H1 (cell line): Measurements from ENCODE around the gene PPIL6. TPM values are rescaled to one million over a fixed set of nuclear protein-coding genes. Genes with fewer than 3 reads are reported as not detected.

Experiments
- CTCF ChIA-PET: fragments of 300-600 bp; sonication (Branson Sonifier 250); formaldehyde crosslinking; loops from one replicate; lab custom pipeline; 2021; ENCODE audit not compliant: partially characterized antibody; lab: Charles Lee
- POLR2A ChIA-PET: fragments of 300-600 bp; sonication (Branson Sonifier 250); formaldehyde crosslinking; loops from one replicate; lab custom pipeline; 2021; ENCODE audit warnings: inconsistent platforms; ENCODE audit not compliant: partially characterized antibody; lab: Charles Lee
- DNase-seq, 2 experiments: peaks; one replicate each; pipeline versions ENCODE4 v3.0.0 to v3.0.0-alpha.2; 2010 to 2022; ENCODE audit warnings: low spot score in 2 of 2, low read depth in 1 of 2, mixed read lengths in 1 of 2
- FAIRE-seq: peaks from 2 replicates; lab custom pipeline; 2011; peaks lifted over from hg19 to GRCh38; lab: Jason Lieb, UNC
- H2AFZ ChIP-seq: 2 replicates; pipeline ENCODE4 v1.8.1; 2012; ENCODE audit warnings: low read length, inconsistent platforms
- H2AK5ac ChIP-seq: 2 replicates; pipeline ENCODE4 v1.6.1; 2013; ENCODE audit warnings: low read depth, low read length
- H2BK120ac ChIP-seq: replicated peaks from 2 replicates; pipeline ENCODE3; 2013; ENCODE audit warnings: low read depth, low read length, inconsistent platforms
- H2BK12ac ChIP-seq: 2 replicates; pipeline ENCODE4 v1.6.1; 2013; ENCODE audit warnings: low read depth, low read length
- H2BK15ac ChIP-seq: 2 replicates; pipeline ENCODE4 v1.6.1; 2013; ENCODE audit warnings: low read length
- H2BK20ac ChIP-seq: 2 replicates; pipeline ENCODE4 v1.6.1; 2013; ENCODE audit warnings: low read length
- H2BK5ac ChIP-seq: 2 replicates; pipeline ENCODE4 v1.6.1; 2013; ENCODE audit warnings: low read depth, low read length
- H3K14ac ChIP-seq: 2 replicates; pipeline ENCODE4 v1.6.1; 2013; ENCODE audit warnings: inconsistent platforms; ENCODE audit not compliant: insufficient read length
- H3K18ac ChIP-seq: 2 replicates; pipeline ENCODE4 v1.6.1; 2013; ENCODE audit warnings: low read length; ENCODE audit errors: extremely low read depth
- H3K23ac ChIP-seq: 2 replicates; pipeline ENCODE4 v1.6.1; 2013; ENCODE audit warnings: inconsistent platforms; ENCODE audit not compliant: insufficient read length
- H3K23me2 ChIP-seq: 2 replicates; pipeline ENCODE4 v1.6.1; 2013; ENCODE audit warnings: low read depth, low read length
- H3K27ac ChIP-seq: 2 replicates; pipeline ENCODE4 v1.6.1; 2011; ENCODE audit warnings: low read depth, low read length, inconsistent platforms
- H3K27me3 ChIP-seq, 4 experiments: replicated peaks in 1 of 4; 1 replicate in 1 of 4; 2 replicates in 3 of 4; pipeline versions ENCODE4 v1.6.1 to v1.8.1; 2011 to 2013; ENCODE audit warnings: low read length in 3 of 4, mild to moderate bottlenecking in 3 of 4, inconsistent platforms in 2 of 4, mixed read lengths in 2 of 4, moderate library complexity in 1 of 4; ENCODE audit not compliant: control insufficient read depth in 3 of 4, insufficient read depth in 3 of 4; ENCODE audit errors: extremely low read depth in 1 of 4
- H3K36me3 ChIP-seq, 4 experiments: 2 replicates each; pipeline versions ENCODE4 v1.6.1 to v1.8.1; 2011 to 2013; ENCODE audit warnings: mild to moderate bottlenecking in 4 of 4, low read length in 3 of 4, moderate library complexity in 2 of 4, control low read depth in 1 of 4, inconsistent platforms in 1 of 4; ENCODE audit not compliant: insufficient read depth in 4 of 4, control insufficient read depth in 2 of 4
- H3K4ac ChIP-seq: replicated peaks from 2 replicates; pipeline ENCODE3; 2013; ENCODE audit warnings: low read length, low read depth, mixed read lengths, inconsistent platforms; ENCODE audit not compliant: insufficient read length
- H3K4me1 ChIP-seq, 4 experiments: replicated peaks in 1 of 4; 1 replicate in 1 of 4; 2 replicates in 3 of 4; pipeline versions ENCODE4 v1.6.1 to v1.8.1; 2011 to 2013; ENCODE audit warnings: low read length in 3 of 4, inconsistent platforms in 2 of 4, mixed read lengths in 1 of 4; ENCODE audit not compliant: insufficient read depth in 4 of 4, control insufficient read depth in 3 of 4
- H3K4me2 ChIP-seq, 2 experiments: 2 replicates each; pipeline versions ENCODE4 v1.6.1 to v1.8.1; 2011 to 2013; ENCODE audit warnings: low read depth in 2 of 2, low read length in 2 of 2, control low read depth in 1 of 2, inconsistent platforms in 1 of 2, mild to moderate bottlenecking in 1 of 2; ENCODE audit not compliant: insufficient read depth in 1 of 2
- H3K4me3 ChIP-seq, 4 experiments: fragments of 200-600, 300-600 bp in 1 of 4; sonication (generic), shearing (Covaris generic), sonication (Bioruptor Twin) in 1 of 4; 2 replicates each; pipeline versions ENCODE4 v1.5.1 to v1.8.1; 2011 to 2016; ENCODE audit warnings: low read length in 4 of 4, low read depth in 3 of 4, control low read depth in 2 of 4, inconsistent platforms in 2 of 4, mild to moderate bottlenecking in 2 of 4, mixed read lengths in 1 of 4, moderate library complexity in 1 of 4; ENCODE audit not compliant: insufficient read depth in 2 of 4; ENCODE audit errors: extremely low read depth in 1 of 4
- H3K56ac ChIP-seq: replicated peaks from 2 replicates; pipeline ENCODE3; 2013; ENCODE audit warnings: low read depth, mild to moderate bottlenecking, mixed read lengths, low read length, inconsistent platforms; ENCODE audit not compliant: insufficient read length
- H3K79me1 ChIP-seq: 2 replicates; pipeline ENCODE4 v1.6.1; 2013; ENCODE audit warnings: low read depth, low read length, control low read depth
- H3K79me2 ChIP-seq, 2 experiments: 2 replicates each; pipeline versions ENCODE4 v1.6.1 to v1.8.1; 2012 to 2013; ENCODE audit warnings: low read length in 2 of 2, mild to moderate bottlenecking in 2 of 2, inconsistent platforms in 1 of 2; ENCODE audit not compliant: insufficient read depth in 2 of 2, control insufficient read depth in 1 of 2
- H3K9ac ChIP-seq, 4 experiments: replicated peaks in 1 of 4; 1 replicate in 1 of 4; 2 replicates in 3 of 4; pipeline versions ENCODE4 v1.6.1 to v1.8.1; 2011 to 2013; ENCODE audit warnings: low read depth in 3 of 4, low read length in 3 of 4, control low read depth in 2 of 4, mild to moderate bottlenecking in 2 of 4, moderate library complexity in 2 of 4, inconsistent platforms in 1 of 4; ENCODE audit errors: extremely low read depth in 1 of 4
- H3K9me3 ChIP-seq, 2 experiments: 2 replicates each; pipeline versions ENCODE4 v1.6.1 to v1.8.1; 2012 to 2013; ENCODE audit warnings: mild to moderate bottlenecking in 2 of 2, moderate library complexity in 2 of 2, control low read depth in 1 of 2, inconsistent platforms in 1 of 2, low read depth in 1 of 2, low read length in 1 of 2, mixed read lengths in 1 of 2; ENCODE audit not compliant: insufficient read depth in 2 of 2
- H4K20me1 ChIP-seq, 2 experiments: replicated peaks in 1 of 2; 2 replicates each; pipeline versions ENCODE3 to v1.8.1; 2011 to 2013; ENCODE audit warnings: inconsistent platforms in 2 of 2, low read length in 2 of 2, mild to moderate bottlenecking in 1 of 2; ENCODE audit not compliant: insufficient read depth in 2 of 2, control insufficient read depth in 1 of 2
- H4K5ac ChIP-seq: 2 replicates; pipeline ENCODE4 v1.6.1; 2013; ENCODE audit warnings: low read length, low read depth, mixed read lengths, inconsistent platforms; ENCODE audit not compliant: insufficient read length
- H4K8ac ChIP-seq: 2 replicates; pipeline ENCODE4 v1.8.0; 2013; ENCODE audit warnings: mild to moderate bottlenecking, moderate library complexity, low read length, inconsistent platforms; ENCODE audit not compliant: insufficient read depth; ENCODE audit errors: extremely low read depth
- H4K91ac ChIP-seq: replicated peaks from 2 replicates; pipeline ENCODE3; 2013; ENCODE audit warnings: low read length, mixed read lengths, inconsistent platforms; ENCODE audit not compliant: insufficient read length
- CEBPB ChIP-seq: IDR thresholded peaks from 2 replicates; pipeline ENCODE4 v1.6.1; 2012; ENCODE audit warnings: low read depth, low read length
- CHD1 ChIP-seq: IDR thresholded peaks from 2 replicates; pipeline ENCODE4 v1.6.1; 2012; ENCODE audit warnings: low read depth, low read length, improper control_type of control experiment
- GTF2F1 ChIP-seq: IDR thresholded peaks from 2 replicates; pipeline ENCODE4 v1.6.1; 2012; ENCODE audit warnings: low read depth, low read length, improper control_type of control experiment, borderline replicate concordance
- HDAC6 ChIP-seq: IDR thresholded peaks from one replicate; pipeline ENCODE4 v1.7.1; 2012; ENCODE audit warnings: low read depth, mild to moderate bottlenecking, inconsistent platforms, low read length, moderate library complexity
- KDM4A ChIP-seq: IDR thresholded peaks from one replicate; pipeline ENCODE4 v1.7.1; 2012; ENCODE audit warnings: low read depth, mild to moderate bottlenecking, moderate library complexity, low read length, inconsistent platforms; ENCODE audit not compliant: severe bottlenecking
- RAD21 ChIP-seq, 2 experiments: IDR thresholded peaks in 1 of 2; conservative IDR thresholded peaks in 1 of 2; 2 replicates each; pipeline ENCODE4 v1.6.1; 2011; ENCODE audit warnings: low read depth in 2 of 2, low read length in 2 of 2, improper control_type of control experiment in 1 of 2, inconsistent platforms in 1 of 2, mild to moderate bottlenecking in 1 of 2, moderate library complexity in 1 of 2
- RNF2 ChIP-seq: fragments of 200-900, 300-1000 bp; sonication (generic); IDR thresholded peaks from 2 replicates; pipeline ENCODE4 v1.7.1; 2016; ENCODE audit warnings: borderline replicate concordance, low read depth, mild to moderate bottlenecking, antibody characterized with exemption, low read length; ENCODE audit not compliant: poor library complexity, severe bottlenecking; ENCODE audit errors: missing control alignments
- RXRA ChIP-seq: IDR thresholded peaks from 2 replicates; pipeline ENCODE4 v1.6.1; 2011; ENCODE audit warnings: low read depth, mild to moderate bottlenecking, low read length, moderate library complexity; ENCODE audit not compliant: insufficient read depth
- SP1 ChIP-seq: IDR thresholded peaks from 2 replicates; pipeline ENCODE4 v1.6.1; 2011; ENCODE audit warnings: low read depth, low read length
- TAF7 ChIP-seq: optimal IDR thresholded peaks from 2 replicates; pipeline ENCODE3; 2011; ENCODE audit warnings: low read depth, mild to moderate bottlenecking, inconsistent platforms, low read length, moderate library complexity, borderline replicate concordance
- YY1 ChIP-seq: IDR thresholded peaks from 2 replicates; pipeline ENCODE4 v1.6.1; 2011; ENCODE audit warnings: low read depth, mild to moderate bottlenecking, low read length
- ZNF274 ChIP-seq: IDR thresholded peaks from 2 replicates; pipeline ENCODE4 v1.7.0; 2012; ENCODE audit warnings: low read length, borderline replicate concordance; ENCODE audit errors: extremely low read depth
- WGBS, 2 experiments: shearing (Covaris generic) in 1 of 2; methylation state at CpG; one replicate each; pipeline versions ENCODE4 v1.1.6 to v1.1.7; 2013 to 2015; ENCODE audit warnings: low lambda C conversion rate in 2 of 2, mixed read lengths in 2 of 2, inconsistent platforms in 1 of 2, low coverage in 1 of 2, missing lambda C conversion rate in 1 of 2; ENCODE audit not compliant: insufficient replicate concordance in 2 of 2, insufficient coverage in 1 of 2, insufficient read length in 1 of 2; ENCODE audit errors: extremely low coverage in 1 of 2, missing lambda C conversion rate in 1 of 2; 5-methylcytosine and 5-hydroxymethylcytosine counted together
- polyA plus RNA-seq, 7 experiments: library from polyadenylated mRNA; depleted of rRNA in 3 of 7; stranded (reverse) in 5 of 7; unstranded in 2 of 7; fragments of >200 nt in 5 of 7; fragments of 200-250 nt in 2 of 7; gene quantifications; 1 replicate in 5 of 7; 2 replicates in 1 of 7; 4 replicates in 1 of 7; pipeline versions ENCODE4 v1.2.1 to v1.2.3, GENCODE V29; 2011 to 2013; ENCODE audit warnings: missing spikeins in 2 of 7, mixed read lengths in 2 of 7
- total RNA-seq: library from RNA; stranded (reverse); fragmentation: NEBNext Ultra II Directional; extraction: Animal tissue kit (Norgen Biotek cat#: 25700); gene quantifications from 2 replicates; pipeline ENCODE4 v1.2.1, GENCODE V29; 2021

PPIL6 gene
- total and polyA plus RNA-seq, 2 of the 8 experiments (the other 6 are each of a cell fraction or from before 2014, with no cell fraction given) = 0.42 to 1.3 TPM

DNA sequence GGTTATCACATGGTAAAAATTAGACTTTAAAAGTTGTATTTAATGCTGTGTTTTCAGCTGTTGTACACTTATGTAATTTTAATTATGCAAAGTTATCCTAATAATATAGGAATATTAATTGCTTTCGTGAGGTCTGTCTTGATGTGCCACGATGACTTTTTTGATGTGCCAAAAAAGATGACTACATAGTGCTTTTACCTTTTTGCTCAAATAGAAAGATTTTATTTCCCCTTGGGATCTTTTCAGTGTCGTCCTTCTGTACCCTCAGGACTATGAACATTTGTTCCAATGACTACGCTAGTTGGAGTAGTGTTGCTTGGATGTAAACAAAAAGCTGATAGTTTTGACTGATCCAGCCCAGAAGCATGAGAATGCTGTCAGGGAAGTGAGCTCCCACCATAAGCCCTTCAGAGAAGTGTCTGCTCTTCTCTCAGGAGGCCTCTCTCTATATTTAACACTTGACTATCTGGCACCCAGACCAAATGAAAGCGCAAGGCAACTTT is 56.9 kb downstream of the PPIL6 start:
- peaks cover 2 to 7% of the 10 kb centered on the region in 2 experiments for H4K20me1 ChIP-seq
- no peak overlapping the region; a peak in 1 of 7 replicates for H3K9ac ChIP-seq
- H3K23me2 ChIP-seq = peaks cover 2% of the 10 kb centered on the region; the same call in 1 of the 2 replicates
- peak overlapping the region; percentile 67 to 94 (median 80) for H3K4me3 ChIP-seq
- H4K8ac ChIP-seq = no peak overlapping the region
- 42% methylated on average over 5 of the region's 5 CpGs; no CpG with 5 or more reads in 1 of the 2 experiments for WGBS, 2 experiments
- no peak overlapping the region for H3K23ac ChIP-seq
- H3K27ac ChIP-seq = no peak overlapping the region
- FAIRE-seq (no peak), DNase-seq (no peak)
- peaks cover 20 to 33% of the 10 kb centered on the region in 2 experiments for H3K79me2 ChIP-seq
- H3K4ac ChIP-seq = no peak overlapping the region
- H3K79me1 ChIP-seq = no peaks in the 10 kb centered on the region
- H4K91ac ChIP-seq = no peak overlapping the region
- no peak overlapping the region for H2BK120ac ChIP-seq
- no peak overlapping the region for H2AK5ac ChIP-seq
- no peak overlapping the region for H3K56ac ChIP-seq
- no peak overlapping the region for H2AFZ ChIP-seq
- H2BK5ac ChIP-seq = no peak overlapping the region
- POLR2A ChIA-PET = interaction anchor here (0.6 to 3.2 kb wide), 13 partner anchors 9 to 289 kb away, joined by 3 to 20 read pairs (median 4); partner anchors contain the start of genes CEP57L1, PPIL6, SESN1 and SMPD2
- no peak overlapping the region for H3K18ac ChIP-seq
- no peaks in the 10 kb centered on the region for H3K9me3 ChIP-seq
- H3K27me3 ChIP-seq = no peaks in the 10 kb centered on the region
- H3K4me2 ChIP-seq = peak overlapping the region; percentile 79 to 97
- no peak overlapping the region for H2BK15ac ChIP-seq
- no peak overlapping the region for H2BK12ac ChIP-seq
- no peak overlapping the region for H2BK20ac ChIP-seq
- peaks cover 0 to under 1% (median 0%) of the 10 kb centered on the region in 4 experiments; a peak in 1 of 8 replicates for H3K36me3 ChIP-seq
- CTCF ChIA-PET = interaction anchor here (0.5 to 5.8 kb wide), 33 partner anchors 8 to 1521 kb away, joined by 3 to 62 read pairs (median 5); partner anchors contain the start of gene PPIL6
- H3K4me1 ChIP-seq = peaks cover 0 to 5% (median 0%) of the 10 kb centered on the region in 4 experiments; a peak in 2 of 7 replicates
- no peak overlapping the region for H3K14ac ChIP-seq
- no peak overlapping the region for H4K5ac ChIP-seq
- TF ChIP-seq KDM4A (no peak), GTF2F1 (no peak), CHD1 (no peak), SP1 (no peak), RAD21 (IDR thresholded peaks at IDR 0.05 in 1 of 2, conservative IDR thresholded peaks at IDR 0.05 in 1 of 2; ENCODE audit: low read depth in 2 of 2, low read length in 2 of 2) (no peak), HDAC6 (no peak), RNF2 (no peak), YY1 (no peak), CEBPB (no peak), TAF7 (no peak), ZNF274 (no peak), RXRA (no peak)
